K562 (cell line): ENCODE results near the gene CEP85L. TPM values are rescaled to one million over a fixed set of nuclear protein-coding genes. Genes with fewer than 3 reads are reported as not detected.

Experiments used
- ATAC-seq: fragments of 200-7000 bp; cut with Tn5 transposase; 3 replicates; pipeline ENCODE4 v1.9.1; 2020; ENCODE audit warnings: moderate library complexity
- BruUV-seq: library from RNA; stranded (reverse); fragments of 400-500 nt; replicated peaks from 2 replicates; lab custom pipeline; 2021; lab: Mats Ljungman, UMichigan
- CTCF ChIA-PET: fragments of 300-600 bp; formaldehyde crosslinking; extraction: SDS; loops from one replicate; lab custom pipeline; 2021; ENCODE audit warnings: low intra/inter-chr PET ratio; lab: Yijun Ruan, JAX
- POLR2A ChIA-PET: fragments of 300-600, 350-650 bp; sonication (Branson Sonifier 250); formaldehyde crosslinking; extraction: SDS; loops from one replicate; lab custom pipeline; 2021; ENCODE audit warnings: antibody characterized with exemption, inconsistent platforms; lab: Yijun Ruan, JAX
- DNase-seq, 4 experiments: peaks; one replicate each; pipeline versions ENCODE4 v3.0.0 to v3.0.0-alpha.2; 2011 to 2018; ENCODE audit warnings: low spot score in 3 of 4, mixed read lengths in 3 of 4; ENCODE audit errors: extremely low read depth in 1 of 4
- FAIRE-seq: peaks from 2 replicates; lab custom pipeline; 2011; peaks lifted over from hg19 to GRCh38; lab: Jason Lieb, UNC
- H2AFZ ChIP-seq: 2 replicates; pipeline ENCODE4 v1.6.0; 2011; ENCODE audit warnings: low read depth, low read length, control low read depth, inconsistent platforms
- H3K27ac ChIP-seq: fragments of 200-600 bp; 3 replicates; pipeline ENCODE4 v1.8.0; 2011; ENCODE audit warnings: low read depth, mild to moderate bottlenecking, control low read depth, inconsistent platforms, low read length, moderate library complexity, mixed read lengths; ENCODE audit errors: extremely low read depth
- H3K27me3 ChIP-seq, 2 experiments: fragments of 300-600 bp in 1 of 2; 2 replicates in 1 of 2; 3 replicates in 1 of 2; pipeline versions ENCODE4 v1.6.0 to v1.8.0; 2011; ENCODE audit warnings: inconsistent platforms in 2 of 2, low read length in 2 of 2, mild to moderate bottlenecking in 1 of 2, mixed read lengths in 1 of 2, moderate library complexity in 1 of 2; ENCODE audit not compliant: control insufficient read depth in 2 of 2, insufficient read depth in 2 of 2
- H3K36me3 ChIP-seq: fragments of 300-600 bp; 3 replicates; pipeline ENCODE4 v1.8.0; 2011; ENCODE audit warnings: mild to moderate bottlenecking, low read length, inconsistent platforms; ENCODE audit not compliant: control insufficient read depth, insufficient read depth
- H3K4me1 ChIP-seq, 2 experiments: fragments of 200-600 bp in 1 of 2; replicated peaks in 1 of 2; 2 replicates in 1 of 2; 3 replicates in 1 of 2; pipeline versions ENCODE4 v1.5.1 to v1.8.0; 2011; ENCODE audit warnings: inconsistent platforms in 2 of 2, low read length in 2 of 2, mild to moderate bottlenecking in 1 of 2, mixed read lengths in 1 of 2, moderate library complexity in 1 of 2; ENCODE audit not compliant: control insufficient read depth in 2 of 2, insufficient read depth in 2 of 2
- H3K4me2 ChIP-seq: 2 replicates; pipeline ENCODE4 v1.6.1; 2011; ENCODE audit warnings: low read length, control low read depth, inconsistent platforms, mixed read lengths; ENCODE audit not compliant: insufficient read depth
- H3K4me3 ChIP-seq: fragments of 200-600 bp; sonication (generic), shearing (Covaris generic); 2 replicates; pipeline ENCODE4 v1.5.1; 2016; ENCODE audit warnings: control low read depth, inconsistent platforms
- H3K79me2 ChIP-seq: fragments of 200-600 bp; 3 replicates; pipeline ENCODE4 v1.8.0; 2011; ENCODE audit warnings: low read length, inconsistent platforms; ENCODE audit not compliant: control insufficient read depth, insufficient read depth
- H3K9ac ChIP-seq, 2 experiments: 2 replicates each; pipeline versions ENCODE4 v1.6.0 to v1.6.1; 2011; ENCODE audit warnings: low read depth in 2 of 2, low read length in 2 of 2, control low read depth in 1 of 2, inconsistent platforms in 1 of 2, mild to moderate bottlenecking in 1 of 2, mixed read lengths in 1 of 2; ENCODE audit not compliant: insufficient read depth in 1 of 2
- H3K9me1 ChIP-seq: one replicate; pipeline ENCODE4 v1.6.0; 2011; ENCODE audit warnings: inconsistent platforms, mild to moderate bottlenecking, low read length, moderate library complexity; ENCODE audit not compliant: control insufficient read depth, insufficient read depth
- H3K9me3 ChIP-seq: replicated peaks from 2 replicates; pipeline ENCODE4 v1.5.1; 2011; ENCODE audit warnings: low read depth, low read length, inconsistent platforms; ENCODE audit not compliant: control insufficient read depth, insufficient read depth
- H4K20me1 ChIP-seq: replicated peaks from 2 replicates; pipeline ENCODE4 v1.6.1; 2011; ENCODE audit warnings: low read length, inconsistent platforms, mixed read lengths; ENCODE audit not compliant: control insufficient read depth, insufficient read depth
- CREBBP ChIP-seq: IDR thresholded peaks from one replicate; pipeline ENCODE4 v1.6.1; 2012; ENCODE audit warnings: low read depth, mild to moderate bottlenecking, control low read depth, inconsistent platforms, low read length
- FOXM1 ChIP-seq, 2 experiments: fragments of 450-650 bp in 1 of 2; sonication (generic) in 1 of 2; formaldehyde crosslinking in 1 of 2; IDR thresholded peaks; 2 replicates each; pipeline versions ENCODE4 v1.6.1 to v1.9.0; 2017 to 2022; ENCODE audit warnings: low read depth in 2 of 2, mild to moderate bottlenecking in 2 of 2, missing genetic modification reagents in 1 of 2, moderate library complexity in 1 of 2
- FOXP1 ChIP-seq: sonication (generic); formaldehyde crosslinking; IDR thresholded peaks from 2 replicates; pipeline ENCODE4 v1.8.0; 2022; ENCODE audit warnings: mild to moderate bottlenecking, missing genetic modification reagents
- HDAC1 ChIP-seq, 2 experiments: fragments of 450-650 bp; IDR thresholded peaks; 2 replicates each; pipeline ENCODE4 v1.6.1; 2016 to 2017; ENCODE audit warnings: inconsistent platforms in 1 of 2, mild to moderate bottlenecking in 1 of 2, moderate library complexity in 1 of 2
- HMGXB4 ChIP-seq: sonication (generic); formaldehyde crosslinking; IDR thresholded peaks from 2 replicates; pipeline ENCODE4 v1.8.1; 2023; ENCODE audit warnings: mild to moderate bottlenecking, missing genetic modification reagents
- MAFG ChIP-seq: fragments of 450-650 bp; conservative IDR thresholded peaks from 2 replicates; pipeline ENCODE4 v1.6.1; 2016; ENCODE audit warnings: missing genetic modification characterization, missing compliant biosample characterization
- MBD2 ChIP-seq: sonication (generic); IDR thresholded peaks from 2 replicates; pipeline ENCODE4 v1.6.1; 2016; ENCODE audit warnings: low read depth, borderline replicate concordance
- NBN ChIP-seq: fragments of 450-650 bp; IDR thresholded peaks from 2 replicates; pipeline ENCODE4 v1.6.1; 2016; ENCODE audit warnings: low read depth, mild to moderate bottlenecking
- NR2F6 ChIP-seq: fragments of 450-650 bp; formaldehyde crosslinking; IDR thresholded peaks from 2 replicates; pipeline ENCODE4 v1.4.0; 2020; ENCODE audit warnings: mild to moderate bottlenecking
- POLR2B ChIP-seq: fragments of 450-650 bp; IDR thresholded peaks from 2 replicates; pipeline ENCODE4 v1.6.1; 2018; ENCODE audit warnings: low read depth; ENCODE audit not compliant: partially characterized antibody
- TCFL5 ChIP-seq: fragments of 250-450 bp; sonication (Bioruptor Pico); conservative IDR thresholded peaks from 2 replicates; pipeline ENCODE4 v1.6.1; 2021; ENCODE audit warnings: mild to moderate bottlenecking, moderate library complexity, matching md5 sums
- THRB ChIP-seq: fragments of 450-650 bp; formaldehyde crosslinking; conservative IDR thresholded peaks from 2 replicates; pipeline ENCODE4 v1.4.0; 2022; ENCODE audit warnings: mild to moderate bottlenecking, missing genetic modification characterization
- ZNF445 ChIP-seq: fragments of 250-450 bp; sonication (Bioruptor Pico); IDR thresholded peaks from 2 replicates; pipeline ENCODE4 v1.4.0; 2020; ENCODE audit warnings: low read depth, mild to moderate bottlenecking, moderate library complexity
- WGBS: fragments of 100-300 bp; shearing (Covaris generic); methylation state at CpG from one replicate; pipeline ENCODE4 v1.1.6; 2016; ENCODE audit warnings: low coverage, mixed read lengths; ENCODE audit not compliant: insufficient coverage; ENCODE audit errors: missing lambda C conversion rate; 5-methylcytosine and 5-hydroxymethylcytosine counted together
- in situ Hi-C: fragments of 300-500 bp; cut with MboI; formaldehyde crosslinking; loops from 4 replicates; pipeline ENCODE4 v1.15.0; 2018; ENCODE audit warnings: inconsistent platforms, mixed read lengths
- intact Hi-C: fragments of 100-400 bp; cut with micrococcal nuclease; formaldehyde crosslinking; loops from 2 replicates; pipeline ENCODE4 v1.14.2; 2022
- polyA plus RNA-seq, 8 experiments: library from polyadenylated mRNA; depleted of rRNA in 4 of 8; stranded (reverse) in 5 of 8; unstranded in 3 of 8; fragments of >200 nt; fragmentation: Nextera tagmentation in 2 of 8; fragmentation: Illumina TruSeq in 1 of 8; extraction: Ambion mirVana in 2 of 8; extraction: Trizol in 1 of 8; gene quantifications; 2 replicates each; pipeline versions ENCODE4 v1.2.1 to v1.2.3, GENCODE V29; 2011 to 2014; ENCODE audit warnings: inconsistent platforms in 1 of 8, missing spikeins in 1 of 8
- total RNA-seq, 7 experiments: library from RNA; depleted of rRNA in 6 of 7; stranded (reverse); fragments of >200 nt in 6 of 7; fragmentation: Illumina TruSeq in 2 of 7; extraction: Trizol in 2 of 7; gene quantifications; 2 replicates each; pipeline versions ENCODE4 v1.2.1 to v1.2.3, GENCODE V29; 2011 to 2021; ENCODE audit warnings: low replicate concordance in 1 of 7
- TF ChIP-seq, protein P1 (sequence below): sonication (generic); formaldehyde crosslinking; IDR thresholded peaks from 2 replicates; pipeline ENCODE4 v1.8.0; 2022; ENCODE audit warnings: missing genetic modification reagents, mild to moderate bottlenecking, borderline replicate concordance
- TF ChIP-seq, protein P2 (sequence below): sonication (generic); formaldehyde crosslinking; IDR thresholded peaks from 2 replicates; pipeline ENCODE4 v1.8.1; 2022; ENCODE audit warnings: missing genetic modification reagents
- TF ChIP-seq, protein P3 (sequence below): fragments of 250-450 bp; sonication (Bioruptor Pico); IDR thresholded peaks from 2 replicates; pipeline ENCODE4 v1.9.0; 2021; ENCODE audit warnings: mild to moderate bottlenecking

Gene CEP85L
- total and polyA plus RNA-seq, 9 of the 15 experiments (the other 6 are each of a cell fraction or from before 2014, with no cell fraction given): 4.5 to 15.8 (median 8.3) TPM

DNA sequence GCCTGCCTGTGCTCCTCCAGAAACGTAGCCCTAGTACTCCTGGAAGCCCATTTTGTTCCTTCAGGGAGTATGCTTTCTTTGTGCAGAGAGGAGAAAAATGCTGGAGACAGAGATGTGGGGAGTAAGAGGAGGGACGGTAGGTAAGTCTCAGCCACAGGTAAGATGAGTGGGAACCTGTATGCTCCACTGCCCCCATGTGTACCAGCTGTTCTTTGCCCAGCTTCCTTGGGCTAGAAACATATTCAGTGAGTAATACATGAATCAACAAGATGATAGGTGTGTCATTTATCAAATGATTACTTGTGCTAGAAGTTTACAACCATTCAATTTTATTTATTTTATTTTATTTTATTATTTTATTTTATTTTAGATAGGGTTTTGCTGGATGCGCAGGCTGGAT is 13.6 kb upstream of the CEP85L start:
- DNase-seq: no peak
- H3K79me2 ChIP-seq: peaks cover 14% of the 10 kb centered on the region; the same call in 2 of the 3 replicates
- H3K9me3 ChIP-seq: no peaks in the 10 kb centered on the region
- POLR2A ChIA-PET: interaction anchor here (0.7 kb wide), 1 partner anchor 14 kb away, joined by 3 read pairs; no protein-coding TSS in a partner anchor
- H2AFZ ChIP-seq: no peak overlapping the region
- peaks cover 8 to 25% of the 10 kb centered on the region in 2 experiments; a peak in 4 of 5 replicates for H3K4me1 ChIP-seq
- no peak overlapping the region for H3K4me2 ChIP-seq
- ATAC-seq: no peak
- WGBS: 65% methylated on average over 3 of the region's 3 CpGs
- no peak for FAIRE-seq
- BruUV-seq: no TSS peak
- no peak overlapping the region for H3K9ac ChIP-seq
- intact Hi-C loops (no loop called here), in situ Hi-C loops (no loop called here)
- CTCF ChIA-PET: interaction anchor here (0.6 kb wide), 1 partner anchor 230 kb away, joined by 3 read pairs; no protein-coding TSS in a partner anchor
- H4K20me1 ChIP-seq: no peaks in the 10 kb centered on the region
- H3K27me3 ChIP-seq: no peaks in the 10 kb centered on the region
- H3K4me3 ChIP-seq: no peak overlapping the region
- no peak overlapping the region for H3K27ac ChIP-seq
- no peaks in the 10 kb centered on the region for H3K9me1 ChIP-seq
- peaks cover 7% of the 10 kb centered on the region; the same call in 1 of the 3 replicates for H3K36me3 ChIP-seq
- TF ChIP-seq ZNF445 (CRISPR knock-in tag) (no peak), MAFG (tag) (no peak), POLR2B (no peak), FOXM1 (IDR thresholded peaks at IDR 0.05; ENCODE audit: low read depth) (no peak), FOXM1 (CRISPR knock-in tag; IDR thresholded peaks at IDR 0.05; ENCODE audit: low read depth) (no peak), HMGXB4 (CRISPR knock-in tag) (no peak), TCFL5 (CRISPR knock-in tag) (no peak), NR2F6 (CRISPR knock-in tag) (no peak), THRB (CRISPR knock-in tag) (no peak), HDAC1 (IDR thresholded peaks at IDR 0.05) (no peak), FOXP1 (CRISPR knock-in tag) (no peak), MBD2 (no peak), CREBBP (no peak), NBN (no peak)
- TF ChIP-seq, protein P1, sequence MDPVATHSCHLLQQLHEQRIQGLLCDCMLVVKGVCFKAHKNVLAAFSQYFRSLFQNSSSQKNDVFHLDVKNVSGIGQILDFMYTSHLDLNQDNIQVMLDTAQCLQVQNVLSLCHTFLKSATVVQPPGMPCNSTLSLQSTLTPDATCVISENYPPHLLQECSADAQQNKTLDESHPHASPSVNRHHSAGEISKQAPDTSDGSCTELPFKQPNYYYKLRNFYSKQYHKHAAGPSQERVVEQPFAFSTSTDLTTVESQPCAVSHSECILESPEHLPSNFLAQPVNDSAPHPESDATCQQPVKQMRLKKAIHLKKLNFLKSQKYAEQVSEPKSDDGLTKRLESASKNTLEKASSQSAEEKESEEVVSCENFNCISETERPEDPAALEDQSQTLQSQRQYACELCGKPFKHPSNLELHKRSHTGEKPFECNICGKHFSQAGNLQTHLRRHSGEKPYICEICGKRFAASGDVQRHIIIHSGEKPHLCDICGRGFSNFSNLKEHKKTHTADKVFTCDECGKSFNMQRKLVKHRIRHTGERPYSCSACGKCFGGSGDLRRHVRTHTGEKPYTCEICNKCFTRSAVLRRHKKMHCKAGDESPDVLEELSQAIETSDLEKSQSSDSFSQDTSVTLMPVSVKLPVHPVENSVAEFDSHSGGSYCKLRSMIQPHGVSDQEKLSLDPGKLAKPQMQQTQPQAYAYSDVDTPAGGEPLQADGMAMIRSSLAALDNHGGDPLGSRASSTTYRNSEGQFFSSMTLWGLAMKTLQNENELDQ (CRISPR knock-in tag): no peak
- TF ChIP-seq, protein P2, sequence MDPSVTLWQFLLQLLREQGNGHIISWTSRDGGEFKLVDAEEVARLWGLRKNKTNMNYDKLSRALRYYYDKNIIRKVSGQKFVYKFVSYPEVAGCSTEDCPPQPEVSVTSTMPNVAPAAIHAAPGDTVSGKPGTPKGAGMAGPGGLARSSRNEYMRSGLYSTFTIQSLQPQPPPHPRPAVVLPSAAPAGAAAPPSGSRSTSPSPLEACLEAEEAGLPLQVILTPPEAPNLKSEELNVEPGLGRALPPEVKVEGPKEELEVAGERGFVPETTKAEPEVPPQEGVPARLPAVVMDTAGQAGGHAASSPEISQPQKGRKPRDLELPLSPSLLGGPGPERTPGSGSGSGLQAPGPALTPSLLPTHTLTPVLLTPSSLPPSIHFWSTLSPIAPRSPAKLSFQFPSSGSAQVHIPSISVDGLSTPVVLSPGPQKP (CRISPR knock-in tag): no peak
- TF ChIP-seq, protein P3, sequence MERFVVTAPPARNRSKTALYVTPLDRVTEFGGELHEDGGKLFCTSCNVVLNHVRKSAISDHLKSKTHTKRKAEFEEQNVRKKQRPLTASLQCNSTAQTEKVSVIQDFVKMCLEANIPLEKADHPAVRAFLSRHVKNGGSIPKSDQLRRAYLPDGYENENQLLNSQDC: no peak
